ENCODE data around the gene VWA2. TPM values are rescaled to one million over a fixed set of nuclear protein-coding genes. Genes with fewer than 3 reads are reported as not detected.

VWA2 gene
- total RNA-seq, 4 donors from 2014 or later: 0.64 to 3.3 TPM; not detected in 2

GRCh38 chr10:114206902-114207301 is 32.2 kb upstream of the VWA2 start:
- no peak overlapping the region for H3K27ac ChIP-seq
- intact Hi-C loops (cut with DNase I; ENCODE audit: low total_unique reads): no loop called here
- no peaks in the 10 kb centered on the region for H3K27me3 ChIP-seq
- DNase-seq: no peak
- H3K9me3 ChIP-seq: no peaks in the 10 kb centered on the region
- in situ Hi-C loops (cut with MboI; ENCODE audit: low pct_ligation_motif_present in 1 of 4, low pct_unique_long_range_greater_than_20kb in 1 of 4, low sequenced_read_pairs in 3 of 4): no loop called here
- no peaks in the 10 kb centered on the region for H3K4me1 ChIP-seq
- H3K4me3 ChIP-seq: no peak overlapping the region
- TF ChIP-seq CTCF (IDR thresholded peaks at IDR 0.05) (no peak), EP300 (IDR thresholded peaks at IDR 0.05; ENCODE audit: low read depth) (no peak)
- 0 to 45% methylated on average over 1 to 2 of the region's 2 CpGs for WGBS, 2 donors (ENCODE audit: low coverage in 1 of 2)
- H3K36me3 ChIP-seq: no peaks in the 10 kb centered on the region

- Histone ChIP-seq H3K9me3 (no peaks in the 10 kb centered on the region), H3K27ac (no peak overlapping the region), H3K27me3 (no peaks in the 10 kb centered on the region), H3K36me3 (no peaks in the 10 kb centered on the region), H3K4me1 (no peaks in the 10 kb centered on the region), H3K4me3 (no peak overlapping the region)
- intact Hi-C loops (cut with DNase I; ENCODE audit: low total_unique reads) (no loop called here), in situ Hi-C loops (cut with MboI; ENCODE audit: low pct_ligation_motif_present in 1 of 4, low pct_unique_long_range_greater_than_20kb in 1 of 4, low sequenced_read_pairs in 3 of 4) (no loop called here)
- WGBS, 2 donors (ENCODE audit: low coverage in 1 of 2): 50 to 70% methylated on average over 1 of the region's 1 CpG
- TF ChIP-seq POLR2A (IDR thresholded peaks at IDR 0.05) (no peak), CTCF (IDR thresholded peaks at IDR 0.05) (no peak), POLR2AphosphoS5 (IDR thresholded peaks at IDR 0.05) (no peak), EP300 (IDR thresholded peaks at IDR 0.05; ENCODE audit: low read depth) (no peak)
- no peak for DNase-seq
Measured at GRCh38 chr10:114207349-114207748, 31.7 kb upstream of the VWA2 start.

- Histone ChIP-seq H3K27ac (no peak overlapping the region), H3K36me3 (no peaks in the 10 kb centered on the region), H3K4me3 (no peak overlapping the region), H3K4me1 (no peaks in the 10 kb centered on the region), H3K9me3 (no peaks in the 10 kb centered on the region), H3K27me3 (peaks cover 6% of the 10 kb centered on the region)
- TF ChIP-seq CTCF (IDR thresholded peaks at IDR 0.05) (no peak), POLR2A (IDR thresholded peaks at IDR 0.05) (no peak), POLR2AphosphoS5 (IDR thresholded peaks at IDR 0.05) (no peak), EP300 (IDR thresholded peaks at IDR 0.05; ENCODE audit: low read depth) (no peak)
- intact Hi-C loops (cut with DNase I; ENCODE audit: low total_unique reads) (no loop called here), in situ Hi-C loops (cut with MboI; ENCODE audit: low pct_ligation_motif_present in 1 of 4, low pct_unique_long_range_greater_than_20kb in 1 of 4, low sequenced_read_pairs in 3 of 4) (no loop called here)
- no peak for DNase-seq
- 97% methylated on average over 2 of the region's 2 CpGs; no CpG with 5 or more reads in 1 of the 2 donors for WGBS, 2 donors (ENCODE audit: low coverage in 1 of 2)
Measured at GRCh38 chr10:114208351-114208750, 30.7 kb upstream of the VWA2 start.

GRCh38 chr10:114212153-114212552 is 26.9 kb upstream of the VWA2 start:
- TF ChIP-seq CTCF (IDR thresholded peaks at IDR 0.05) (no peak), POLR2A (IDR thresholded peaks at IDR 0.05) (no peak), POLR2AphosphoS5 (IDR thresholded peaks at IDR 0.05) (no peak), EP300 (IDR thresholded peaks at IDR 0.05; ENCODE audit: low read depth) (no peak)
- Histone ChIP-seq H3K36me3 (no peaks in the 10 kb centered on the region), H3K9me3 (no peaks in the 10 kb centered on the region), H3K27ac (no peak overlapping the region), H3K27me3 (peaks cover 11% of the 10 kb centered on the region), H3K4me3 (no peak overlapping the region), H3K4me1 (no peaks in the 10 kb centered on the region)
- in situ Hi-C loops (cut with MboI; ENCODE audit: low pct_ligation_motif_present in 1 of 4, low pct_unique_long_range_greater_than_20kb in 1 of 4, low sequenced_read_pairs in 3 of 4): no loop called here
- no peak for DNase-seq
- intact Hi-C loops (cut with DNase I; ENCODE audit: low total_unique reads): no loop called here
- WGBS, 2 donors (ENCODE audit: low coverage in 1 of 2): 71 to 79% methylated on average over 2 of the region's 2 CpGs

All from transverse colon (tissue), 4 donors.